Measurements from ENCODE around the gene IFNL2. TPM values are rescaled to one million over a fixed set of nuclear protein-coding genes. Genes with fewer than 3 reads are reported as not detected.
A peak's percentile ranks its signal among the peaks of the same experiment; 100 is the strongest.
"Not testable (repeated sequence)": the region's sequence is repeated elsewhere in the genome, so short reads cannot be mapped to it uniquely, and the experiment has no call there.

Gene IFNL2
- polyA plus RNA-seq, 3 donors from 2014 or later: not detected

GRCh38 chr19:39307822-39308530, 39.8 kb downstream of the IFNL2 start:
- no peak overlapping the region for H3K27ac Mint-ChIP-seq
- H3K4me3 Mint-ChIP-seq: peak overlapping the region in 1 of 5 donors; percentile 21
- peaks cover 10 to 45% (median 18%) of the 10 kb centered on the region in 3 donors for H3K36me3 Mint-ChIP-seq
- H3K9me3 Mint-ChIP-seq: no peaks in the 10 kb centered on the region
- H3K4me1 Mint-ChIP-seq: peaks cover 19 to 22% of the 10 kb centered on the region in 2 donors
- H3K27me3 Mint-ChIP-seq (ENCODE audit: low read depth in 3 of 3): peaks cover 0 to 2% (median 0%) of the 10 kb centered on the region in 3 donors
- DNase-seq: peak in 1 of 3 donors; percentile 22

GRCh38 chr19:39308531-39309304, 40.5 kb downstream of the IFNL2 start:
- Mint-ChIP-seq H3K36me3 (peaks cover 13 to 49% (median 22%) of the 10 kb centered on the region in 3 donors), H3K4me3 (no peak overlapping the region), H3K9me3 (no peaks in the 10 kb centered on the region), H3K4me1 (peaks cover 19 to 22% of the 10 kb centered on the region in 2 donors), H3K27ac (peak overlapping the region in 2 of 6 donors; percentile 35 to 78), H3K27me3 (ENCODE audit: low read depth in 3 of 3) (peaks cover 0 to 2% (median 0%) of the 10 kb centered on the region in 3 donors)
- no peak for DNase-seq

GRCh38 chr19:39309305-39309670, 41.1 kb downstream of the IFNL2 start:
- H3K36me3 Mint-ChIP-seq: peaks cover 13 to 49% (median 22%) of the 10 kb centered on the region in 3 donors

GRCh38 chr19:39310558-39311311, 42.5 kb downstream of the IFNL2 start:
- H3K4me3 Mint-ChIP-seq: no peak overlapping the region
- peaks cover 19 to 22% of the 10 kb centered on the region in 2 donors for H3K4me1 Mint-ChIP-seq
- H3K36me3 Mint-ChIP-seq: peaks cover 14 to 50% (median 22%) of the 10 kb centered on the region in 3 donors
- no peaks in the 10 kb centered on the region for H3K9me3 Mint-ChIP-seq
- DNase-seq: no peak
- peaks cover 0 to 2% (median 0%) of the 10 kb centered on the region in 3 donors for H3K27me3 Mint-ChIP-seq (ENCODE audit: low read depth in 3 of 3)
- peak overlapping the region in 5 of 6 donors; percentile 19 to 80 (median 45) for H3K27ac Mint-ChIP-seq

More at GRCh38 chr19:39309305-39309670, 41.1 kb downstream of the IFNL2 start:
- not testable (repeated sequence) for H3K4me3 Mint-ChIP-seq; H3K27me3 Mint-ChIP-seq (ENCODE audit: low read depth in 3 of 3); H3K9me3 Mint-ChIP-seq; DNase-seq
- peak overlapping the region in 2 of 6 donors; percentile 39 to 55 for H3K27ac Mint-ChIP-seq
- peaks cover 19 to 22% of the 10 kb centered on the region in 2 donors for H3K4me1 Mint-ChIP-seq

- Mint-ChIP-seq H3K4me1 (peaks cover 28 to 32% of the 10 kb centered on the region in 2 donors), H3K27me3 (ENCODE audit: low read depth in 3 of 3) (peaks cover 0 to 3% (median 0%) of the 10 kb centered on the region in 3 donors), H3K9me3 (no peaks in the 10 kb centered on the region), H3K36me3 (peaks cover 13 to 40% (median 20%) of the 10 kb centered on the region in 3 donors), H3K27ac (no peak overlapping the region), H3K4me3 (no peak overlapping the region)
- DNase-seq: no peak
Measured at GRCh38 chr19:39314016-39314728, 46.0 kb downstream of the IFNL2 start.

GRCh38 chr19:39315933-39316332, 47.7 kb downstream of the IFNL2 start:
- Mint-ChIP-seq H3K4me1 (peaks cover 35 to 36% of the 10 kb centered on the region in 2 donors), H3K36me3 (peaks cover 13 to 32% (median 20%) of the 10 kb centered on the region in 3 donors), H3K27me3 (ENCODE audit: low read depth in 3 of 3) (peaks cover 2 to 10% (median 6%) of the 10 kb centered on the region in 3 donors), H3K9me3 (no peaks in the 10 kb centered on the region), H3K27ac (peak overlapping the region in 2 of 6 donors; percentile 1 to 55), H3K4me3 (no peak overlapping the region)
- DNase-seq: no peak

- peaks cover 36 to 37% of the 10 kb centered on the region in 2 donors for H3K4me1 Mint-ChIP-seq
- H3K4me3 Mint-ChIP-seq: no peak overlapping the region
Measured at GRCh38 chr19:39316627-39317321, 48.6 kb downstream of the IFNL2 start.

GRCh38 chr19:39317476-39317875, 49.3 kb downstream of the IFNL2 start:
- H3K4me1 Mint-ChIP-seq: peaks cover 37 to 40% of the 10 kb centered on the region in 2 donors
- H3K27ac Mint-ChIP-seq: peak overlapping the region in 1 of 6 donors; percentile 12
- no peak for DNase-seq
- no peak overlapping the region for H3K4me3 Mint-ChIP-seq
- H3K36me3 Mint-ChIP-seq: peaks cover 13 to 17% (median 15%) of the 10 kb centered on the region in 3 donors
- H3K27me3 Mint-ChIP-seq (ENCODE audit: low read depth in 3 of 3): peaks cover 6 to 16% (median 12%) of the 10 kb centered on the region in 3 donors
- no peaks in the 10 kb centered on the region for H3K9me3 Mint-ChIP-seq

More at GRCh38 chr19:39316627-39317321, 48.6 kb downstream of the IFNL2 start:
- DNase-seq: no peak
- H3K9me3 Mint-ChIP-seq: no peaks in the 10 kb centered on the region
- peaks cover 13 to 23% (median 15%) of the 10 kb centered on the region in 3 donors for H3K36me3 Mint-ChIP-seq
- H3K27ac Mint-ChIP-seq: peak overlapping the region in 3 of 6 donors; percentile 12 to 27 (median 15)
- peaks cover 6 to 16% (median 12%) of the 10 kb centered on the region in 3 donors for H3K27me3 Mint-ChIP-seq (ENCODE audit: low read depth in 3 of 3)

- Mint-ChIP-seq H3K36me3 (peaks cover 10 to 14% (median 11%) of the 10 kb centered on the region in 3 donors), H3K4me1 (peaks cover 38 to 46% of the 10 kb centered on the region in 2 donors), H3K9me3 (no peaks in the 10 kb centered on the region), H3K27ac (peak overlapping the region in 4 of 6 donors; percentile 1 to 81 (median 69)), H3K4me3 (peak overlapping the region in 1 of 5 donors; percentile 22), H3K27me3 (ENCODE audit: low read depth in 3 of 3) (peaks cover 6 to 16% (median 12%) of the 10 kb centered on the region in 3 donors)
- no peak for DNase-seq
Measured at GRCh38 chr19:39318071-39318470, 49.9 kb downstream of the IFNL2 start.

- H3K27ac Mint-ChIP-seq: peak overlapping the region in 5 of 6 donors; percentile 6 to 83 (median 19)
- peak overlapping the region; percentile 74 to 85 (median 81) for H3K4me3 Mint-ChIP-seq
- H3K36me3 Mint-ChIP-seq: peaks cover 7 to 10% (median 8%) of the 10 kb centered on the region in 3 donors
- peaks cover 39 to 48% of the 10 kb centered on the region in 2 donors for H3K4me1 Mint-ChIP-seq
- peaks cover 6 to 16% (median 12%) of the 10 kb centered on the region in 3 donors for H3K27me3 Mint-ChIP-seq (ENCODE audit: low read depth in 3 of 3)
- H3K9me3 Mint-ChIP-seq: no peaks in the 10 kb centered on the region
- no peak for DNase-seq
Measured at GRCh38 chr19:39318690-39319089, 50.5 kb downstream of the IFNL2 start.

- peaks cover 39 to 48% of the 10 kb centered on the region in 2 donors for H3K4me1 Mint-ChIP-seq
- H3K4me3 Mint-ChIP-seq: peak overlapping the region; percentile 74 to 85 (median 81)
- no peaks in the 10 kb centered on the region for H3K9me3 Mint-ChIP-seq
- peaks cover 7 to 9% (median 7%) of the 10 kb centered on the region in 3 donors for H3K36me3 Mint-ChIP-seq
- H3K27ac Mint-ChIP-seq: peak overlapping the region; percentile 6 to 83 (median 38)
- H3K27me3 Mint-ChIP-seq (ENCODE audit: low read depth in 3 of 3): peaks cover 6 to 17% (median 12%) of the 10 kb centered on the region in 3 donors
- no peak for DNase-seq
Measured at GRCh38 chr19:39319098-39319891, 51.1 kb downstream of the IFNL2 start.

All from immature natural killer cell (primary cell).